HG03575 (cell line): ENCODE data around the gene DUSP7.

Source experiments
- ATAC-seq: cut with Tn5 transposase; IDR thresholded peaks from one replicate; pipeline ENCODE4 v1.9.1; 2021; ENCODE audit not compliant: unreplicated experiment, insufficient number of reproducible peaks, low FRiP score; ENCODE audit errors: extremely low read depth

Gene DUSP7

GRCh38 chr3:52087731-52088130 lies 31.4 kb upstream of the DUSP7 start:
- ATAC-seq: no peak

GRCh38 chr3:52086976-52087663 lies 30.7 kb upstream of the DUSP7 start:
- ATAC-seq: no peak

DNA sequence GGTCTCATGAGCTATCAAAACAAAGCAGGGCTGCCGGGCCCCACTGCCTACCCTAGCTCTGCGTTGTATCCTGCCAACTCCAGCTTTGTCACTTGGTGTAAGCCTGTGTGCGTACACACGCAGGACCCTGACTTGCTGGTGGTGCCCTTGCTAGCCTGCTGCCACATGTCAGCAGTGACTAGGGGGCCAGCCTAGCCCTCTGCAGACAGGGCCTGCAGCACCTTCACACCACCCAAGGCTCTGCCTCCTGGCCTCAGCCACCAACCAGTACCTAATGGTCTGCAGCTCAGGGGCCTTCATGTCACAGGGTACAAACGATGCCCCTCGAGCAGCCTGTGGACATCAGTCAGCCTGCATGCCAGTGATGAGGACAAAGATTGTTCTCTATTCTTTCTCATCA lies 30.1 kb upstream of the DUSP7 start:
- ATAC-seq: no peak

DNA sequence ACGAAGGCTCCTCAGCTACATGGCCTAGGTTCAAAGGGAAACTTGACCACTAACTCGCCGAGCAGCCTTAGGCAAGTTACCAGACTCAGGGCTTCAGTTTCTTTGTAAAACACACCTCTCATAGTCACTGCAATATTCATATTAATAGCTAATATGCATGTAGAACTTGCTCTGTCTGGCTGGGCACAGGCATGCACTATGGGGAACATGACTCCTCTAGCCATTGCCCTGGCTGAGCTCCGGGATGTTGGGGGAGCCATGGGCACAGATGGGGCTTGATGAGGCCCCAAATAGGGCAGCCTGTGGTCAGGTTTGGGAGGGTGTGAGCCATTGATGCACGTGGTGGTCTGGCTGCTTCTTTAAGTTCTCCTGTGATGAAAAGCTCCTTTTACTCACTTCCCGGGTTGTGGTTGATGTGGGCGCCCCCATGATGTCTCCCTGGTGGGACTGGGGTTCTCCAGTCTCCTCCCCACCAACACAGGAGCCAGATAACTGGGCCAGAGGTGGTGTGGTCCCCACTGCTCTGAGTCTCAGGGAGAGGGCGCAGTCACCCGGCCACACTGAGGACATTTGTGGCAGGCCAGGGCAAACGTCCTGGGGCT lies 29.4 kb upstream of the DUSP7 start:
- no peak for ATAC-seq

DNA sequence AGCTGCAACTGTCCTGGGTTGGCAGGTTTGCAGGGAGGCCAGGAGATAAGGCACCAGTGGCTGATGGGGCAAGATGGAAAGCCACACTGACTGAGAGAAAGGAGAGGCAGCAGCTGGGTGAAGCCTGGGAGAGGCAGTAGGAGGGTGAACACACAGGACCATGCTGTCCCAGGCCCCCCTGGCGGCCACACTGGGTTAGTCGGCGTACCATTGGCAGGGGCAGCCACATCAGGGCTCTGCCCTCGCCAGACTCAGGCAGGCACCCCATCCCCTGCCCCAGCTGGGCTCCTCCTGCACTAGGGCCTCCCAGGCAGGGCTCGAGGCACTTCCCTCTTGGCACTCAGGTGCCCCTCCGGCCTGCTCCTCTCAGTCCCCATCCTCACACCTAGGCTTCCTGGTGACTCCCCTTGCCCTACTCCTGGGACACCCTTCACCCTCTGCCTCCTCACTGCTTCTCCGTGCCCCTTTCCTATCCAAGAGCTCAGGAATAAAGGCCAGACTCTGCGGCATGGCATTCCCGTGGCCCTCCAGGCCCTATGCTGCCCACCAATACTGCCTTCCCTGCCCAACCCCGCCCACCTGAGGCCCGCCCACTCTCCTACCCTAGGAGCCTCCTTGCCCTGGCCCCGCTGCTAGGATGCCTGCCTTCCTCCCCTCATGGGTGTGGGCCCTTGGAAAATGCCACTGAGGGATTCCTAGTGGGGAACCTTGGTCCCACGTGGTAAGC lies 28.7 kb upstream of the DUSP7 start:
- ATAC-seq: no peak

DNA sequence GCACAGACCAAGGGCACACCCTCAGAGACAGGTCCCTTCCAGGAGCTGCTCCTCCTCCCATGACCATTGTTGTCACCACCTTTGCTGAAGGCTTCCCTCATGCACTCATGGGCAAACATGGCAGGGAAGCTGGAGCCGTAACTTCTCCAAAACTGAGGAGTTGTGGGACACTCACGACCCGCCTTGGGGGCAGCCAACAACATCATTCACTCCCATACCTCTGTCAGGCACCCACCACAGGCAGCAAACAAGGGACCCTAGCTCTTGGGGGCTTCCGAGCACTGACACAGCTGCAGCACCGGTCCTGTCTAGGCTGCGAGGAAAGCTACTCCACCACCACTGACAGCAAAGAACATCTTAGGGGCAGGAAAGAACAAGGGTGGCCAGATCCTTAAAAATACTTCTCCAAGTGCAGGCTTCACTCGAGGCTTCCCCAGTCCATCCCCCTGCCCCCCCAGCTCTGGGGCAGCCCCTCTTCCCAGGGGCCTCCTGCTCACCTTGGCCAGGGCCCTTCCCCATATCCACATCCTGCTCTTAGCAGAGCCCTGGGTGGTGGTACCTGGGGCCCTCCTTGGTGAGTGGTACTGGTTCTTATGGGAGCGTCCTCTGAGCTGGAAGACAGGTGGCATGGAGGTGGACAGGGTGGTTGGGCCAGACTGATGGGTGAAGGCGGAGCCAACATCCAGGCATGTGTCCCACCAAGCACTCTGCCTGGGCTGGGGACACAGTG lies 28.0 kb upstream of the DUSP7 start:
- ATAC-seq: no peak

DNA sequence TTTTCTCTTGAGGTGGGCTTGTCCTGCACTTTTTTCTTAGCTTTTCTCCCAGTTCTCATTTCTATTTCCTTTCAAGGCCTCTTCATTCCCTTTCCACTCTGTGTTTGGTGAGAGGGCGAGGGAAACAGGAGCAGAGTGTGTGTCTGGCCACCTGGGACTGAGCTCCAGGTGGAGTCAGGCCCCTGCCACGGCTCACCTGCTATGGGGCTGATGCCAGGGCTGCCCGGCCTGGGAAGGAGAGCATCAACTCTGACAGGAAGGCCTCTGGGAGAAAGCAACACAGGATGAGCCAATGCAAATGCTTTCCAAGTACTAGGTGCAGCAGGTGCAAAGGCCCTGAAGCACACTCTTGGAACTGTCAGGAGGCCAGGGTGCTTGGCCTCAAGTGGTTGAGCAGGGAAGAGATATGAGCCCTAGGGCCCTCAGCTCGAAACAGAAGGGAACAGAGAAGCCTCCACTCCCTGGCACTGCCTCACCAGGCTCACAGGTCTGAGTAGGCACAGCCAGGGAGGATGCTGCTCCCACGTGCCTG lies 27.3 kb upstream of the DUSP7 start:
- no peak for ATAC-seq

- ATAC-seq: no peak
Observed at GRCh38 chr3:52082951-52083350, 26.6 kb upstream of the DUSP7 start.

GRCh38 chr3:52080830-52081719 lies 24.7 kb upstream of the DUSP7 start:
- no peak for ATAC-seq

- no peak for ATAC-seq
Observed at GRCh38 chr3:52079958-52080357, 23.6 kb upstream of the DUSP7 start.

DNA sequence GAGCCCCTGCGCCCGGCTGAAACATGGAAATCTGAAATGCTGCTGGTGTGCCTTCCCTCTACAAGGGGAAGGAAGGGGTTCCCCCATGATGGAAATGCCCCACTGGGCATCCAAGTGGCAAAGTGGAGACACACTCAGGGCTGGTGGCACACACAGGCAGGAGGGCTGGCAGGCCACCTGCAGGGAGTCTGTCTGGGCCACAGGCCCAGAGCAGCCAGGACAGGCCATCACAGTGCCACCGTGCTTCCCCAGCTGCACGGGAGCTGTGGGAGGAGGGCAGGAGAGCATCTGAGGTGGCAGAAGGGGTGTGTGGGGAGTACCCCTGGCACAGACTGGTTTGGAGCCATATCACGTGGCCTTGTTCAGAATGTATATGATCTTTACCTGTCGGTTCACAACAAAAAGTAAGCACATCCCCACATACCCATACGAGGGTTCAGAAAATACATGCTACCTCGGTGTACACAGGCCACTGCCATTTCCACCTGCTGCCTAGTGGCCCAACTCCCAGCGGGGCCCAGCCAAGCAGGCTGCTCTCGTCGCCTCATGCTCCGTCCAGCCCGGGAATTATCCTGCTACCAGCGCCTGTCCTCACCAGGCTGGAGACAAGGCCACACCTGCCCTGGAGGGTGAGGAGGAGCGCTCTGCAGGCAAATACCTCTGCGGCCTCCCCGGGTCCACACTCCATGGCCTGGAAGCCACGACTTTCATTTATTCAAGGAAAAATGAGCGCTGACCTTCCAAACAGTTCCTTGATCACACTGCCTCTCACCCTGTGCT lies 22.6 kb upstream of the DUSP7 start:
- no peak for ATAC-seq

DNA sequence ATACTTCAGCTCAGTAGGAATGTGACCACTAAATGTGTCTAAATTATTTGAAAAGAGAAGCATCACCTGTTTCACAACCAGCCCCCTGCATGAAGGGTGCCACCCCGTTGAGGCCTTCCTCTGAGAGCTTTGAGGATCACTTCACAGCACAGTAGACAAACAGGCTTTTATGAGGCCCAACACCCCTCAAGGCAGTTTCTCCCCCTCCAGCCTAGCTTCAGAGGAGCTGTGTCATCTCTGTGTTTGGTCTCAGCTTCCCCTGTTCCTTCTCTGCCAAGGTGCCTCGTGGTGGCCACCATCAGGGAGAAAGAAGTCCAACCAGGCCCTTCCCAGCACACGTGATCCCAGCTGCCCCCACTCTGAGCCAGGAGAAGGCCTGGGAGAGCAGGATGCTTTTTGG lies 21.6 kb upstream of the DUSP7 start:
- ATAC-seq: no peak

GRCh38 chr3:52076896-52077780 lies 20.8 kb upstream of the DUSP7 start:
- no peak for ATAC-seq

DNA sequence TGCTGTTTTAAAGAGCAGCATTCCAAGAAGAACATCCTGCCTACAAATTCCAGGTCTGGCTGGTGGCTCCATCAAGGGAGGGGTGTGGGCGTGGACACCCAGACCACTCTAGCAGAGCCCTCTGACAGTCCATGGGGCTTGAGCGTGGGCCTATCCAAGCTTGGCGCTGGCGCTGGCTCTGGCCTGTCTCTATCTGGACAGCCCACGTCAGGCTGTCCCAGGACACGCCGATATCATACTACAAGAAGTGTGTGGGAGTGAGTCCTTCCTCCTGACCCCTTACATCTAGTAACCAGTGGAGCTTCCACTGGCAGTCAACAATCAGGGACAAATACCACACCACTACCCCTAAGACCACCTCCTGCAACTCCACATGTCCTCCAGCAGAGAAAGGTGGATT lies 17.1 kb upstream of the DUSP7 start:
- ATAC-seq: no peak

DNA sequence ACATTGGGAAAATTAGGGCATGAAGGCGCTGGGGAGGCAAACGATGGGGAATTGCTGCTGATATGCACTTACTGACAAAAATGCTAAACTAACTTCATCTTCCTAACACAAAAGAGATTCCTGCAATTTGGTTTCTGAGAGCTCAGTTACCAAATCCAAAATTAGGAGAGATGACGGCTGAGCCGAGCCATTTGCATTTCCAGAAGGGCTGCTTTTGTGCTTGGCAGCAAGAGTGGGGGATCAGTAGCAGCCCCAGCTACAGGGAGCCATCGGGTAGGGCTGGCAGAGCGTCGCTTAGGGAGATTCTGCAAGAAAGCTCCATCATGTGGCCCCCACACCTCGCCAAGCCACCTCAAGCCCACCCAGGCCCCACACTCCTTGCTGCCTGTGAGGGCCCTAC lies 16.1 kb upstream of the DUSP7 start:
- ATAC-seq: no peak

DNA sequence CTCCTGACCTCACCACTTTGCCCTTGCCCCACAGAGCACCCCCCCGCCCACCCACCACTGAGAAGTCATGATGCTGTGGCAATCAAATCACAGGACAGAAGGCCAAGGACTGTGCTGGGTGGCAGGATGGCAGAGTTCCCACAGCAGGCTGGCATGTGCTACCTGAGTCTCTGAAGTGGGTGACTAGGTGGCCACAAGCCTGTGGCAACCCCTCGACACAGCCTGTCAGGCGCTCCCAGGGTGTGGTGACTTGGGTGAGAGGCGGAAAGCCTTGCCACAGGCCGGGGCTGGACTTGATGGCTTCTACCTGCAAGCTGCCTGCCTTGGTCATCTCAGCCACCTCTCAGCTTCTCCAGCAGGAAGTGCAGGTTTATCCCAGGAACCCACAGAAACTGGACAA lies 15.6 kb upstream of the DUSP7 start:
- no peak for ATAC-seq
